K562 (cell line): Measurements from ENCODE around the gene PRPF18. TPM values are rescaled to one million over a fixed set of nuclear protein-coding genes. Genes with fewer than 3 reads are reported as not detected.

Experiments used
- ATAC-seq: fragments of 200-7000 bp; cut with Tn5 transposase; 3 replicates; pipeline ENCODE4 v1.9.1; 2020; ENCODE audit warnings: moderate library complexity
- BruUV-seq: library from RNA; stranded (reverse); fragments of 400-500 nt; replicated peaks from 2 replicates; lab custom pipeline; 2021; lab: Mats Ljungman, UMichigan
- CTCF ChIA-PET: fragments of 300-600 bp; formaldehyde crosslinking; extraction: SDS; loops from one replicate; lab custom pipeline; 2021; ENCODE audit warnings: low intra/inter-chr PET ratio; lab: Yijun Ruan, JAX
- POLR2A ChIA-PET: fragments of 300-600, 350-650 bp; sonication (Branson Sonifier 250); formaldehyde crosslinking; extraction: SDS; loops from one replicate; lab custom pipeline; 2021; ENCODE audit warnings: antibody characterized with exemption, inconsistent platforms; lab: Yijun Ruan, JAX
- DNase-seq, 4 experiments: peaks; one replicate each; pipeline versions ENCODE4 v3.0.0 to v3.0.0-alpha.2; 2011 to 2018; ENCODE audit warnings: low spot score in 3 of 4, mixed read lengths in 3 of 4; ENCODE audit errors: extremely low read depth in 1 of 4
- FAIRE-seq: peaks from 2 replicates; lab custom pipeline; 2011; peaks lifted over from hg19 to GRCh38; lab: Jason Lieb, UNC
- H2AFZ ChIP-seq: 2 replicates; pipeline ENCODE4 v1.6.0; 2011; ENCODE audit warnings: low read depth, low read length, control low read depth, inconsistent platforms
- H3K27ac ChIP-seq: fragments of 200-600 bp; 3 replicates; pipeline ENCODE4 v1.8.0; 2011; ENCODE audit warnings: low read depth, mild to moderate bottlenecking, control low read depth, inconsistent platforms, low read length, moderate library complexity, mixed read lengths; ENCODE audit errors: extremely low read depth
- H3K27me3 ChIP-seq, 2 experiments: fragments of 300-600 bp in 1 of 2; 2 replicates in 1 of 2; 3 replicates in 1 of 2; pipeline versions ENCODE4 v1.6.0 to v1.8.0; 2011; ENCODE audit warnings: inconsistent platforms in 2 of 2, low read length in 2 of 2, mild to moderate bottlenecking in 1 of 2, mixed read lengths in 1 of 2, moderate library complexity in 1 of 2; ENCODE audit not compliant: control insufficient read depth in 2 of 2, insufficient read depth in 2 of 2
- H3K36me3 ChIP-seq: fragments of 300-600 bp; 3 replicates; pipeline ENCODE4 v1.8.0; 2011; ENCODE audit warnings: mild to moderate bottlenecking, low read length, inconsistent platforms; ENCODE audit not compliant: control insufficient read depth, insufficient read depth
- H3K4me1 ChIP-seq, 2 experiments: fragments of 200-600 bp in 1 of 2; replicated peaks in 1 of 2; 2 replicates in 1 of 2; 3 replicates in 1 of 2; pipeline versions ENCODE4 v1.5.1 to v1.8.0; 2011; ENCODE audit warnings: inconsistent platforms in 2 of 2, low read length in 2 of 2, mild to moderate bottlenecking in 1 of 2, mixed read lengths in 1 of 2, moderate library complexity in 1 of 2; ENCODE audit not compliant: control insufficient read depth in 2 of 2, insufficient read depth in 2 of 2
- H3K4me2 ChIP-seq: 2 replicates; pipeline ENCODE4 v1.6.1; 2011; ENCODE audit warnings: low read length, control low read depth, inconsistent platforms, mixed read lengths; ENCODE audit not compliant: insufficient read depth
- H3K4me3 ChIP-seq: fragments of 200-600 bp; sonication (generic), shearing (Covaris generic); 2 replicates; pipeline ENCODE4 v1.5.1; 2016; ENCODE audit warnings: control low read depth, inconsistent platforms
- H3K79me2 ChIP-seq: fragments of 200-600 bp; 3 replicates; pipeline ENCODE4 v1.8.0; 2011; ENCODE audit warnings: low read length, inconsistent platforms; ENCODE audit not compliant: control insufficient read depth, insufficient read depth
- H3K9ac ChIP-seq, 2 experiments: 2 replicates each; pipeline versions ENCODE4 v1.6.0 to v1.6.1; 2011; ENCODE audit warnings: low read depth in 2 of 2, low read length in 2 of 2, control low read depth in 1 of 2, inconsistent platforms in 1 of 2, mild to moderate bottlenecking in 1 of 2, mixed read lengths in 1 of 2; ENCODE audit not compliant: insufficient read depth in 1 of 2
- H3K9me1 ChIP-seq: one replicate; pipeline ENCODE4 v1.6.0; 2011; ENCODE audit warnings: inconsistent platforms, mild to moderate bottlenecking, low read length, moderate library complexity; ENCODE audit not compliant: control insufficient read depth, insufficient read depth
- H3K9me3 ChIP-seq: replicated peaks from 2 replicates; pipeline ENCODE4 v1.5.1; 2011; ENCODE audit warnings: low read depth, low read length, inconsistent platforms; ENCODE audit not compliant: control insufficient read depth, insufficient read depth
- H4K20me1 ChIP-seq: replicated peaks from 2 replicates; pipeline ENCODE4 v1.6.1; 2011; ENCODE audit warnings: low read length, inconsistent platforms, mixed read lengths; ENCODE audit not compliant: control insufficient read depth, insufficient read depth
- KAT8 ChIP-seq: fragments of 450-650 bp; IDR thresholded peaks from 2 replicates; pipeline ENCODE4 v1.6.1; 2016; ENCODE audit warnings: low read depth, mild to moderate bottlenecking
- MTA2 ChIP-seq: fragments of 450-650 bp; IDR thresholded peaks from 2 replicates; pipeline ENCODE4 v1.6.1; 2016; ENCODE audit warnings: low read depth
- PCBP1 ChIP-seq: fragments of 200-400 bp; formaldehyde crosslinking; IDR thresholded peaks from 2 replicates; pipeline ENCODE4 v1.6.1; 2018; ENCODE audit warnings: mild to moderate bottlenecking, low read depth, low read length; ENCODE audit not compliant: poor library complexity, severe bottlenecking
- POLR2A ChIP-seq: fragments of 450-650 bp; conservative IDR thresholded peaks from 2 replicates; pipeline ENCODE4 v1.6.1; 2016
- POLR2H ChIP-seq: IDR thresholded peaks from 2 replicates; pipeline ENCODE4 v1.6.1; 2016; ENCODE audit warnings: missing genetic modification characterization, low read depth, mild to moderate bottlenecking, control low read depth, missing compliant biosample characterization, moderate library complexity
- PTTG1 ChIP-seq: fragments of 450-650 bp; IDR thresholded peaks from 2 replicates; pipeline ENCODE4 v1.6.1; 2016; ENCODE audit warnings: low read depth, mild to moderate bottlenecking, missing genetic modification characterization, missing compliant biosample characterization
- ZKSCAN8 ChIP-seq: fragments of 200-800 bp; sonication (Bioruptor generic); IDR thresholded peaks from 2 replicates; pipeline ENCODE4 v1.6.1; 2016; ENCODE audit warnings: missing genetic modification characterization, missing compliant biosample characterization
- ZNF174 ChIP-seq: fragments of 250-450 bp; sonication (Bioruptor Pico); IDR thresholded peaks from 2 replicates; pipeline ENCODE4 v1.4.0; 2020; ENCODE audit warnings: mild to moderate bottlenecking
- ZNF24 ChIP-seq: fragments of 450-650 bp; IDR thresholded peaks from 2 replicates; pipeline ENCODE4 v1.6.1; 2016
- ZNF347 ChIP-seq: fragments of 450-650 bp; formaldehyde crosslinking; IDR thresholded peaks from 2 replicates; pipeline ENCODE4 v1.4.0; 2020; ENCODE audit warnings: low read depth, mild to moderate bottlenecking, moderate library complexity
- WGBS: fragments of 100-300 bp; shearing (Covaris generic); methylation state at CpG from one replicate; pipeline ENCODE4 v1.1.6; 2016; ENCODE audit warnings: low coverage, mixed read lengths; ENCODE audit not compliant: insufficient coverage; ENCODE audit errors: missing lambda C conversion rate; 5-methylcytosine and 5-hydroxymethylcytosine counted together
- in situ Hi-C: fragments of 300-500 bp; cut with MboI; formaldehyde crosslinking; loops from 4 replicates; pipeline ENCODE4 v1.15.0; 2018; ENCODE audit warnings: inconsistent platforms, mixed read lengths
- intact Hi-C: fragments of 100-400 bp; cut with micrococcal nuclease; formaldehyde crosslinking; loops from 2 replicates; pipeline ENCODE4 v1.14.2; 2022
- polyA plus RNA-seq, 8 experiments: library from polyadenylated mRNA; depleted of rRNA in 4 of 8; stranded (reverse) in 5 of 8; unstranded in 3 of 8; fragments of >200 nt; fragmentation: Nextera tagmentation in 2 of 8; fragmentation: Illumina TruSeq in 1 of 8; extraction: Ambion mirVana in 2 of 8; extraction: Trizol in 1 of 8; gene quantifications; 2 replicates each; pipeline versions ENCODE4 v1.2.1 to v1.2.3, GENCODE V29; 2011 to 2014; ENCODE audit warnings: inconsistent platforms in 1 of 8, missing spikeins in 1 of 8
- total RNA-seq, 7 experiments: library from RNA; depleted of rRNA in 6 of 7; stranded (reverse); fragments of >200 nt in 6 of 7; fragmentation: Illumina TruSeq in 2 of 7; extraction: Trizol in 2 of 7; gene quantifications; 2 replicates each; pipeline versions ENCODE4 v1.2.1 to v1.2.3, GENCODE V29; 2011 to 2021; ENCODE audit warnings: low replicate concordance in 1 of 7
- TF ChIP-seq, protein P1 (sequence below): fragments of 250-450 bp; sonication (Bioruptor Pico); IDR thresholded peaks from 2 replicates; pipeline ENCODE4 v1.6.1; 2021; ENCODE audit warnings: mild to moderate bottlenecking
- TF ChIP-seq, protein P2 (sequence below): fragments of 250-450 bp; sonication (Bioruptor Pico); IDR thresholded peaks from 2 replicates; pipeline ENCODE4 v1.8.0; 2022; ENCODE audit warnings: moderate library complexity, mild to moderate bottlenecking, inconsistent platforms
- TF ChIP-seq, protein P3 (sequence below), 2 experiments: fragments of 450-650 bp in 1 of 2; IDR thresholded peaks; 2 replicates each; pipeline ENCODE4 v1.6.1; 2011 to 2017; ENCODE audit warnings: low read depth in 2 of 2, antibody characterized with exemption in 1 of 2, borderline replicate concordance in 1 of 2, low read length in 1 of 2, mild to moderate bottlenecking in 1 of 2, mixed read lengths in 1 of 2; ENCODE audit not compliant: control insufficient read depth in 1 of 2
- TF ChIP-seq, protein P4 (sequence below): sonication (generic); formaldehyde crosslinking; IDR thresholded peaks from 2 replicates; pipeline ENCODE4 v1.8.1; 2022; ENCODE audit warnings: missing genetic modification reagents

PRPF18 gene
- total and polyA plus RNA-seq, 9 of the 15 experiments (the other 6 are each of a cell fraction or from before 2014, with no cell fraction given): 14.0 to 30.6 (median 23.1) TPM

DNA sequence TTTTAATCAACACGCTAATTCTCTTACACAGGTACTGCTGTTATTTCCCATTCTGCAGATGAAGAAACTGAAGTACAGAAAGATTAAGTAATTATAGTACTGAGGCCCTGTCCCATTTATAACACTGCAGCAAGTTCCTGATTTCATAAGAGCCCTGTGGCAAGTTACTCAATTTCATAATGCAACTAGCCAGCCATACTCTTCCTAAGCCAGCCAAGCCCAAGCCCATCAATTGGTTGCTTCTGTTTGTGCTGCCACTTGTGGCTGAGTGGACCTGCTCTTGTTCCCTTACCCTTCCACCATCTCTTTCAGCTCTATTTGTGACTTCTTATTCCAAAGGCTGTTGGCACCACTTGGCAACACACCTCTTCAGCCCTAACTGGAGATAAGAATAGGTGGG is 19.7 kb upstream of the PRPF18 start (continued):
- TF ChIP-seq ZNF24: no peak

DNA sequence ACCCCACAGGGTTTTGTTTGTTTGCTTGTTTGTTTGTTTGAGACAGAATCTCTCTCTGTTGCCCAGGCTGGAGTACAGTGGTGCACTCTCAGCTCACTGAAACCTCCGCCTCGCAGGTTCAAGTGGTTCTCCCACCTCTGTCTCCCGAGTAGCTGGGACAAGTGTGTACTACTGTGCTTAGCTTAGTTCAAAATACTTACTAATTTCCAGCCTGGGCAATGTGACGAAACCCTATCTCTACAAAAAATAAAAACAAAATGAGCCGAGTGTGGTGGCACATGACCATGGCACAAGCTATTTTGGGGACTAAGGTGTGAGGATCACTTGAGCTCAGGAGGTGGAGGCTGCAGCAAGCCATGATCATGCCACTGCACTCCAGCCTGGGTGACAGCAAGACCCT is 15.2 kb upstream of the PRPF18 start:
- in situ Hi-C loops (no loop called here), intact Hi-C loops (no loop called here)
- Histone ChIP-seq H3K4me2 (no peak overlapping the region), H3K79me2 (no peaks in the 10 kb centered on the region), H4K20me1 (no peaks in the 10 kb centered on the region), H3K36me3 (no peaks in the 10 kb centered on the region), H3K27me3 (peaks cover 2 to 4% of the 10 kb centered on the region in 2 experiments; a peak in 1 of 5 replicates), H3K4me1 (no peaks in the 10 kb centered on the region), H3K9me1 (no peaks in the 10 kb centered on the region), H2AFZ (no peak overlapping the region), H3K4me3 (no peak overlapping the region), H3K9ac (no peak overlapping the region), H3K27ac (no peak overlapping the region), H3K9me3 (no peaks in the 10 kb centered on the region)
- no TSS peak for BruUV-seq
- no peak for ATAC-seq
- FAIRE-seq: no peak
- ChIA-PET POLR2A (interaction anchor here (1.6 kb wide), 1 partner anchor 12 kb away, joined by 3 read pairs; no protein-coding TSS in a partner anchor), CTCF (no interaction called here)
- WGBS: 0% methylated on average over 5 of the region's 5 CpGs
- DNase-seq: no peak
- TF ChIP-seq ZNF347 (no peak), MTA2 (no peak), PCBP1 (no peak), PTTG1 (tag) (no peak), KAT8 (no peak), POLR2H (tag) (no peak), POLR2A (no peak), ZKSCAN8 (CRISPR knock-in tag) (no peak), ZNF174 (CRISPR knock-in tag) (no peak)
- TF ChIP-seq, protein P1, sequence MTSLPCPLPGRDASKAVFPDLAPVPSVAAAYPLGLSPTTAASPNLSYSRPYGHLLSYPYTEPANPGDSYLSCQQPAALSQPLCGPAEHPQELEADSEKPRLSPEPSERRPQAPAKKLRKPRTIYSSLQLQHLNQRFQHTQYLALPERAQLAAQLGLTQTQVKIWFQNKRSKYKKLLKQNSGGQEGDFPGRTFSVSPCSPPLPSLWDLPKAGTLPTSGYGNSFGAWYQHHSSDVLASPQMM (CRISPR knock-in tag): no peak
- TF ChIP-seq, protein P2, sequence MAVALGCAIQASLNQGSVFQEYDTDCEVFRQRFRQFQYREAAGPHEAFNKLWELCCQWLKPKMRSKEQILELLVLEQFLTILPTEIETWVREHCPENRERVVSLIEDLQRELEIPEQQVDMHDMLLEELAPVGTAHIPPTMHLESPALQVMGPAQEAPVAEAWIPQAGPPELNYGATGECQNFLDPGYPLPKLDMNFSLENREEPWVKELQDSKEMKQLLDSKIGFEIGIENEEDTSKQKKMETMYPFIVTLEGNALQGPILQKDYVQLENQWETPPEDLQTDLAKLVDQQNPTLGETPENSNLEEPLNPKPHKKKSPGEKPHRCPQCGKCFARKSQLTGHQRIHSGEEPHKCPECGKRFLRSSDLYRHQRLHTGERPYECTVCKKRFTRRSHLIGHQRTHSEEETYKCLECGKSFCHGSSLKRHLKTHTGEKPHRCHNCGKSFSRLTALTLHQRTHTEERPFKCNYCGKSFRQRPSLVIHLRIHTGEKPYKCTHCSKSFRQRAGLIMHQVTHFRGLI (CRISPR knock-in tag): no peak
- TF ChIP-seq, protein P3, sequence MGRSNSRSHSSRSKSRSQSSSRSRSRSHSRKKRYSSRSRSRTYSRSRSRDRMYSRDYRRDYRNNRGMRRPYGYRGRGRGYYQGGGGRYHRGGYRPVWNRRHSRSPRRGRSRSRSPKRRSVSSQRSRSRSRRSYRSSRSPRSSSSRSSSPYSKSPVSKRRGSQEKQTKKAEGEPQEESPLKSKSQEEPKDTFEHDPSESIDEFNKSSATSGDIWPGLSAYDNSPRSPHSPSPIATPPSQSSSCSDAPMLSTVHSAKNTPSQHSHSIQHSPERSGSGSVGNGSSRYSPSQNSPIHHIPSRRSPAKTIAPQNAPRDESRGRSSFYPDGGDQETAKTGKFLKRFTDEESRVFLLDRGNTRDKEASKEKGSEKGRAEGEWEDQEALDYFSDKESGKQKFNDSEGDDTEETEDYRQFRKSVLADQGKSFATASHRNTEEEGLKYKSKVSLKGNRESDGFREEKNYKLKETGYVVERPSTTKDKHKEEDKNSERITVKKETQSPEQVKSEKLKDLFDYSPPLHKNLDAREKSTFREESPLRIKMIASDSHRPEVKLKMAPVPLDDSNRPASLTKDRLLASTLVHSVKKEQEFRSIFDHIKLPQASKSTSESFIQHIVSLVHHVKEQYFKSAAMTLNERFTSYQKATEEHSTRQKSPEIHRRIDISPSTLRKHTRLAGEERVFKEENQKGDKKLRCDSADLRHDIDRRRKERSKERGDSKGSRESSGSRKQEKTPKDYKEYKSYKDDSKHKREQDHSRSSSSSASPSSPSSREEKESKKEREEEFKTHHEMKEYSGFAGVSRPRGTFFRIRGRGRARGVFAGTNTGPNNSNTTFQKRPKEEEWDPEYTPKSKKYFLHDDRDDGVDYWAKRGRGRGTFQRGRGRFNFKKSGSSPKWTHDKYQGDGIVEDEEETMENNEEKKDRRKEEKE (IDR thresholded peaks at IDR 0.05; ENCODE audit: borderline replicate concordance in 1 of 2, control insufficient read depth in 1 of 2, low read depth in 2 of 2, low read length in 1 of 2): no peak
- TF ChIP-seq, protein P4, sequence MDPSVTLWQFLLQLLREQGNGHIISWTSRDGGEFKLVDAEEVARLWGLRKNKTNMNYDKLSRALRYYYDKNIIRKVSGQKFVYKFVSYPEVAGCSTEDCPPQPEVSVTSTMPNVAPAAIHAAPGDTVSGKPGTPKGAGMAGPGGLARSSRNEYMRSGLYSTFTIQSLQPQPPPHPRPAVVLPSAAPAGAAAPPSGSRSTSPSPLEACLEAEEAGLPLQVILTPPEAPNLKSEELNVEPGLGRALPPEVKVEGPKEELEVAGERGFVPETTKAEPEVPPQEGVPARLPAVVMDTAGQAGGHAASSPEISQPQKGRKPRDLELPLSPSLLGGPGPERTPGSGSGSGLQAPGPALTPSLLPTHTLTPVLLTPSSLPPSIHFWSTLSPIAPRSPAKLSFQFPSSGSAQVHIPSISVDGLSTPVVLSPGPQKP (CRISPR knock-in tag): no peak
